ENCODE results near the gene PURA. TPM values are rescaled to one million over a fixed set of nuclear protein-coding genes. Genes with fewer than 3 reads are reported as not detected.

Gene PURA
- polyA plus RNA-seq, 3 donors, result 1.1 to 1.6 (median 1.2) TPM

- peaks cover 4 to 10% of the 10 kb centered on the region in 2 donors for H3K27me3 ChIP-seq (ENCODE audit: control insufficient read depth in 2 of 2, insufficient read depth in 2 of 2, low read length in 2 of 2)
- TF ChIP-seq CTCF (IDR thresholded peaks at IDR 0.05), result no peak
- intact Hi-C loops (cut with micrococcal nuclease), result loop anchor here (5.0 kb wide), 1 partner anchor 63 kb away; no protein-coding TSS in a partner anchor
- Mint-ChIP-seq H3K36me3 (peaks cover 3 to 4% of the 10 kb centered on the region in 2 donors), H3K4me3 (no peak overlapping the region), H3K9me3 (peaks cover 0 to 3% (median 0%) of the 10 kb centered on the region in 7 donors), H3K27me3 (ENCODE audit: low read depth in 3 of 3) (peaks cover 16 to 22% (median 18%) of the 10 kb centered on the region in 3 donors), H3K4me1 (peaks cover 16% of the 10 kb centered on the region), H3K27ac (no peak overlapping the region)
- no peaks in the 10 kb centered on the region for H3K79me2 ChIP-seq (ENCODE audit: insufficient read depth, low read length)
- WGBS (ENCODE audit: insufficient coverage), result 100% methylated on average over 1 of the region's 3 CpGs
- H3K4me2 ChIP-seq (replicated peaks; ENCODE audit: extremely low read depth, low read length, poor library complexity, severe bottlenecking), result no peak overlapping the region
- no peaks in the 10 kb centered on the region for H3K36me3 ChIP-seq (replicated peaks in 1 of 2; ENCODE audit: control insufficient read depth in 1 of 2, insufficient read depth in 2 of 2, low read length in 2 of 2)
- DNase-seq, result no peak
- H3K4me3 ChIP-seq (replicated peaks in 1 of 3; ENCODE audit: low read depth in 2 of 3, low read length in 3 of 3), result no peak overlapping the region
- H3K27ac ChIP-seq (ENCODE audit: low read depth in 1 of 2, low read length in 2 of 2), result no peak overlapping the region
- no peak overlapping the region for H2AFZ ChIP-seq (ENCODE audit: insufficient read depth, low read depth, low read length, poor library complexity, severe bottlenecking)
- H3K4me1 ChIP-seq (ENCODE audit: control insufficient read depth in 1 of 2, insufficient read depth in 2 of 2, low read length in 2 of 2), result peaks cover 3 to 6% of the 10 kb centered on the region in 2 donors
- peaks cover 29% of the 10 kb centered on the region for H4K20me1 ChIP-seq (ENCODE audit: insufficient read depth, low read length)
- no peaks in the 10 kb centered on the region for H3K9me3 ChIP-seq (replicated peaks in 1 of 2; ENCODE audit: control insufficient read depth in 1 of 2, insufficient read depth in 1 of 2, low read length in 2 of 2)
- H3K9ac ChIP-seq (ENCODE audit: insufficient read depth, low read length, poor library complexity, severe bottlenecking), result no peak overlapping the region
Observed at GRCh38 chr5:140140435-140140834, 26.5 kb downstream of the PURA start.

GRCh38 chr5:140141241-140141640, 27.3 kb downstream of the PURA start:
- Histone ChIP-seq H3K4me3 (replicated peaks in 1 of 3; ENCODE audit: low read depth in 2 of 3, low read length in 3 of 3) (no peak overlapping the region), H2AFZ (ENCODE audit: insufficient read depth, low read depth, low read length, poor library complexity, severe bottlenecking) (no peak overlapping the region)

More at GRCh38 chr5:140141241-140141640, 27.3 kb downstream of the PURA start:
- Mint-ChIP-seq H3K27me3 (ENCODE audit: low read depth in 3 of 3) (peaks cover 18 to 28% (median 26%) of the 10 kb centered on the region in 3 donors), H3K27ac (no peak overlapping the region), H3K36me3 (peaks cover 4 to 5% of the 10 kb centered on the region in 2 donors), H3K9me3 (peaks cover 0 to 7% (median 0%) of the 10 kb centered on the region in 7 donors), H3K4me3 (no peak overlapping the region), H3K4me1 (peaks cover 23% of the 10 kb centered on the region)
- no peak for TF ChIP-seq CTCF (IDR thresholded peaks at IDR 0.05)
- Histone ChIP-seq H3K9ac (ENCODE audit: insufficient read depth, low read length, poor library complexity, severe bottlenecking) (no peak overlapping the region), H3K4me1 (ENCODE audit: control insufficient read depth in 1 of 2, insufficient read depth in 2 of 2, low read length in 2 of 2) (peaks cover 10 to 14% of the 10 kb centered on the region in 2 donors), H3K79me2 (ENCODE audit: insufficient read depth, low read length) (no peaks in the 10 kb centered on the region), H3K9me3 (replicated peaks in 1 of 2; ENCODE audit: control insufficient read depth in 1 of 2, insufficient read depth in 1 of 2, low read length in 2 of 2) (no peaks in the 10 kb centered on the region), H3K36me3 (replicated peaks in 1 of 2; ENCODE audit: control insufficient read depth in 1 of 2, insufficient read depth in 2 of 2, low read length in 2 of 2) (no peaks in the 10 kb centered on the region), H3K27ac (ENCODE audit: low read depth in 1 of 2, low read length in 2 of 2) (no peak overlapping the region), H4K20me1 (ENCODE audit: insufficient read depth, low read length) (peaks cover 34% of the 10 kb centered on the region), H3K4me2 (replicated peaks; ENCODE audit: extremely low read depth, low read length, poor library complexity, severe bottlenecking) (no peak overlapping the region), H3K27me3 (ENCODE audit: control insufficient read depth in 2 of 2, insufficient read depth in 2 of 2, low read length in 2 of 2) (peaks cover 7 to 16% of the 10 kb centered on the region in 2 donors)
- no peak for DNase-seq
- intact Hi-C loops (cut with micrococcal nuclease), result loop anchor here (5.0 kb wide), 1 partner anchor 64 kb away; no protein-coding TSS in a partner anchor
